Fibroblast of lung (primary cell): ENCODE data around the gene FBXW10B. TPM values are rescaled to one million over a fixed set of nuclear protein-coding genes. Genes with fewer than 3 reads are reported as not detected.
"Not testable (repeated sequence)": the region's sequence is repeated elsewhere in the genome, so short reads cannot be mapped to it uniquely, and the experiment has no call there.

Source experiments
- DNase-seq, 2 donors: peaks; one replicate each; pipeline versions ENCODE4 v3.0.0 to v3.0.0-alpha.2; 2010; ENCODE audit warnings: low read depth in 2 of 2
- H2AFZ ChIP-seq: 2 replicates; pipeline ENCODE4 v1.5.1; 2012; ENCODE audit warnings: low read length, control low read depth, inconsistent platforms
- H3K27ac ChIP-seq: 2 replicates; pipeline ENCODE4 v1.5.1; 2011; ENCODE audit warnings: low read length, control low read depth; ENCODE audit not compliant: insufficient read depth
- H3K27me3 ChIP-seq: 2 replicates; pipeline ENCODE4 v1.5.1; 2011; ENCODE audit warnings: mild to moderate bottlenecking, low read length; ENCODE audit not compliant: control insufficient read depth, insufficient read depth
- H3K36me3 ChIP-seq: 2 replicates; pipeline ENCODE4 v1.5.1; 2011; ENCODE audit warnings: low read length; ENCODE audit not compliant: control insufficient read depth, insufficient read depth
- H3K4me1 ChIP-seq: 2 replicates; pipeline ENCODE4 v1.5.1; 2011; ENCODE audit warnings: low read length; ENCODE audit not compliant: control insufficient read depth, insufficient read depth; ENCODE audit errors: extremely low read depth
- H3K4me2 ChIP-seq: 2 replicates; pipeline ENCODE4 v1.5.1; 2011; ENCODE audit warnings: low read length, control low read depth; ENCODE audit not compliant: insufficient read depth; ENCODE audit errors: extremely low read depth
- H3K4me3 ChIP-seq, 4 experiments: fragments of 200-600 bp in 1 of 4; sonication (generic) in 1 of 4; replicated peaks in 1 of 4; 2 replicates each; pipeline ENCODE4 v1.5.1; 2011 to 2016; ENCODE audit warnings: low read length in 4 of 4, low read depth in 3 of 4, mild to moderate bottlenecking in 3 of 4, control low read depth in 2 of 4, inconsistent platforms in 1 of 4, mixed read lengths in 1 of 4; ENCODE audit not compliant: insufficient read depth in 1 of 4; ENCODE audit errors: control extremely low read depth in 1 of 4
- H3K79me2 ChIP-seq: 2 replicates; pipeline ENCODE4 v1.5.1; 2012; ENCODE audit warnings: mild to moderate bottlenecking, low read length, inconsistent platforms; ENCODE audit not compliant: control insufficient read depth, insufficient read depth
- H3K9ac ChIP-seq: 2 replicates; pipeline ENCODE4 v1.5.1; 2011; ENCODE audit warnings: mild to moderate bottlenecking, low read length, control low read depth; ENCODE audit not compliant: insufficient read depth
- H3K9me3 ChIP-seq: 2 replicates; pipeline ENCODE4 v1.5.1; 2012; ENCODE audit warnings: low read depth, low read length; ENCODE audit not compliant: control insufficient read depth, insufficient read depth
- H4K20me1 ChIP-seq: 2 replicates; pipeline ENCODE4 v1.5.1; 2011; ENCODE audit warnings: low read length; ENCODE audit not compliant: control insufficient read depth, insufficient read depth; ENCODE audit errors: extremely low read depth
- CTCF ChIP-seq, 2 donors: IDR thresholded peaks in 1 of 2; conservative IDR thresholded peaks in 1 of 2; 1 replicate in 1 of 2; 2 replicates in 1 of 2; pipeline ENCODE4 v1.5.1; 2011 to 2012; ENCODE audit warnings: low read length in 2 of 2, control low read depth in 1 of 2, inconsistent platforms in 1 of 2, low read depth in 1 of 2, mild to moderate bottlenecking in 1 of 2
- EZH2 ChIP-seq: IDR thresholded peaks from 2 replicates; pipeline ENCODE4 v1.5.1; 2012; ENCODE audit warnings: low read length, control low read depth, mild to moderate bottlenecking; ENCODE audit errors: missing control alignments
- polyA minus RNA-seq: library from RNA; depleted of rRNA, polyadenylated mRNA; stranded (reverse); fragments of >200 nt; gene quantifications from 2 replicates; pipeline ENCODE4 v1.2.3, GENCODE V29; 2011; ENCODE audit warnings: low replicate concordance
- polyA plus RNA-seq, 2 donors: library from polyadenylated mRNA; depleted of rRNA in 1 of 2; stranded (reverse) in 1 of 2; unstranded in 1 of 2; fragments of >200 nt; gene quantifications; 2 replicates each; pipeline ENCODE4 v1.2.1, GENCODE V29; 2011 to 2012; ENCODE audit warnings: missing spikeins in 1 of 2
- total RNA-seq: library from RNA; depleted of rRNA; stranded (reverse); fragments of >200 nt; gene quantifications from 2 replicates; pipeline ENCODE4 v1.2.1, GENCODE V29; 2014

FBXW10B gene
- total RNA-seq: 0.26 and 0.50 TPM in 2 replicates
- polyA plus RNA-seq: 0.11 and 0.36 TPM in 2 replicates
- polyA plus RNA-seq (2012): 0.05 and 0.21 TPM in 2 replicates
- not detected in 2 replicates for polyA minus RNA-seq

GRCh38 chr17:15619331-15620058 is at the start of gene FBXW10B:
Gene FBXW10B (minus strand): TSS chr17:15619704. CDS start chr17:15619512, 192 bp downstream.
- not testable (repeated sequence) for H3K27ac ChIP-seq, H3K4me1 ChIP-seq, H3K27me3 ChIP-seq, H4K20me1 ChIP-seq, H3K4me2 ChIP-seq, H3K79me2 ChIP-seq, H3K36me3 ChIP-seq, H3K9ac ChIP-seq, H3K9me3 ChIP-seq
- Histone ChIP-seq H3K4me3 (peak within 1 kb of the TSS in 2 of 4 experiments; percentile 27 to 32), H2AFZ (peak within 1 kb of the TSS; percentile 74)
- DNase-seq: peak; percentile 4 to 6

- Histone ChIP-seq H4K20me1 (no peaks in the 10 kb centered on the region), H3K9me3 (no peaks in the 10 kb centered on the region), H3K36me3 (no peaks in the 10 kb centered on the region), H3K79me2 (no peaks in the 10 kb centered on the region), H3K27ac (no peak overlapping the region), H3K4me2 (no peak overlapping the region), H3K27me3 (no peaks in the 10 kb centered on the region), H2AFZ (no peak overlapping the region), H3K4me3 (no peak overlapping the region), H3K4me1 (no peaks in the 10 kb centered on the region), H3K9ac (no peak overlapping the region)
- no peak for DNase-seq
- TF ChIP-seq EZH2 (no peak), CTCF (conservative IDR thresholded peaks at IDR 0.05 in 1 of 2, IDR thresholded peaks at IDR 0.05 in 1 of 2; ENCODE audit: low read depth in 1 of 2, low read length in 2 of 2) (no peak)
Measured at GRCh38 chr17:15663691-15664090, 44.2 kb upstream of the FBXW10B start.

- H3K27ac ChIP-seq: no peak overlapping the region
- no peaks in the 10 kb centered on the region for H4K20me1 ChIP-seq
- H2AFZ ChIP-seq: no peak overlapping the region
- H3K79me2 ChIP-seq: no peaks in the 10 kb centered on the region
- no peak for DNase-seq
- no peak overlapping the region for H3K4me3 ChIP-seq
- no peaks in the 10 kb centered on the region for H3K9me3 ChIP-seq
- TF ChIP-seq CTCF (conservative IDR thresholded peaks at IDR 0.05 in 1 of 2, IDR thresholded peaks at IDR 0.05 in 1 of 2; ENCODE audit: low read depth in 1 of 2, low read length in 2 of 2) (no peak), EZH2 (no peak)
- no peak overlapping the region for H3K4me2 ChIP-seq
- no peaks in the 10 kb centered on the region for H3K36me3 ChIP-seq
- no peaks in the 10 kb centered on the region for H3K4me1 ChIP-seq
- no peaks in the 10 kb centered on the region for H3K27me3 ChIP-seq
- no peak overlapping the region for H3K9ac ChIP-seq
Measured at GRCh38 chr17:15663176-15663575, 43.7 kb upstream of the FBXW10B start.
